ENCODE measurements around the gene TELO2.

- TF ChIP-seq, protein P1, sequence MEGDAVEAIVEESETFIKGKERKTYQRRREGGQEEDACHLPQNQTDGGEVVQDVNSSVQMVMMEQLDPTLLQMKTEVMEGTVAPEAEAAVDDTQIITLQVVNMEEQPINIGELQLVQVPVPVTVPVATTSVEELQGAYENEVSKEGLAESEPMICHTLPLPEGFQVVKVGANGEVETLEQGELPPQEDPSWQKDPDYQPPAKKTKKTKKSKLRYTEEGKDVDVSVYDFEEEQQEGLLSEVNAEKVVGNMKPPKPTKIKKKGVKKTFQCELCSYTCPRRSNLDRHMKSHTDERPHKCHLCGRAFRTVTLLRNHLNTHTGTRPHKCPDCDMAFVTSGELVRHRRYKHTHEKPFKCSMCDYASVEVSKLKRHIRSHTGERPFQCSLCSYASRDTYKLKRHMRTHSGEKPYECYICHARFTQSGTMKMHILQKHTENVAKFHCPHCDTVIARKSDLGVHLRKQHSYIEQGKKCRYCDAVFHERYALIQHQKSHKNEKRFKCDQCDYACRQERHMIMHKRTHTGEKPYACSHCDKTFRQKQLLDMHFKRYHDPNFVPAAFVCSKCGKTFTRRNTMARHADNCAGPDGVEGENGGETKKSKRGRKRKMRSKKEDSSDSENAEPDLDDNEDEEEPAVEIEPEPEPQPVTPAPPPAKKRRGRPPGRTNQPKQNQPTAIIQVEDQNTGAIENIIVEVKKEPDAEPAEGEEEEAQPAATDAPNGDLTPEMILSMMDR (IDR thresholded peaks at IDR 0.05; ENCODE audit: low read depth, low read length) = no peak
- TF ChIP-seq EZH2phosphoT487 (IDR thresholded peaks at IDR 0.05; ENCODE audit: low read depth) = no peak
Observed at GRCh38 chr16:1474082-1474795, 18.9 kb upstream of the TELO2 start.
